Gastroesophageal sphincter (tissue), 4 donors: ENCODE measurements around the gene ARCN1. TPM values are rescaled to one million over a fixed set of nuclear protein-coding genes. Genes with fewer than 3 reads are reported as not detected.
"Not testable (repeated sequence)": the region's sequence is repeated elsewhere in the genome, so short reads cannot be mapped to it uniquely, and the experiment has no call there.

ENCODE experiments used
- ATAC-seq: fragments of 150-250 bp; one replicate; pipeline ENCODE4 v1.9.1; 2016; ENCODE audit warnings: mild to moderate bottlenecking, moderate library complexity
- H3K27ac ChIP-seq, 4 donors: fragments of 200-600 bp; sonication (generic) in 3 of 4; 1 replicate in 3 of 4; 2 replicates in 1 of 4; pipeline ENCODE4 v1.5.1; 2016 to 2019
- H3K27me3 ChIP-seq: fragments of 200-600 bp; sonication (generic); one replicate; pipeline ENCODE4 v1.5.1; 2019
- H3K36me3 ChIP-seq, 2 donors: fragments of 200-600 bp; sonication (generic); one replicate each; pipeline ENCODE4 v1.5.1; 2019; ENCODE audit warnings: control low read depth in 1 of 2
- H3K4me1 ChIP-seq, 3 donors: fragments of 200-600 bp; sonication (generic); 1 replicate in 2 of 3; 2 replicates in 1 of 3; pipeline ENCODE4 v1.5.1; 2016 to 2019; ENCODE audit warnings: control low read depth in 2 of 3
- H3K4me3 ChIP-seq, 2 donors: fragments of 200-600 bp; sonication (generic); one replicate each; pipeline ENCODE4 v1.5.1; 2019; ENCODE audit warnings: mild to moderate bottlenecking in 1 of 2, moderate library complexity in 1 of 2
- H3K9me3 ChIP-seq, 3 donors: fragments of 200-600 bp; sonication (generic); one replicate each; pipeline ENCODE4 v1.5.1; 2017 to 2019; ENCODE audit warnings: control low read depth in 2 of 3
- CTCF ChIP-seq, 4 experiments: fragments of 200-600 bp in 2 of 4; fragments of 450-650 bp in 2 of 4; sonication (generic) in 1 of 4; IDR thresholded peaks; one replicate each; pipeline ENCODE4 v1.5.1; 2017 to 2019; ENCODE audit warnings: antibody characterized with exemption in 4 of 4, mild to moderate bottlenecking in 2 of 4, moderate library complexity in 2 of 4
- EP300 ChIP-seq: sonication (generic); formaldehyde crosslinking; IDR thresholded peaks from one replicate; pipeline ENCODE4 v1.6.1; 2017; ENCODE audit warnings: antibody characterized with exemption, mild to moderate bottlenecking
- POLR2A ChIP-seq, 2 donors: fragments of 450-650 bp; IDR thresholded peaks; one replicate each; pipeline ENCODE4 v1.6.1; 2017; ENCODE audit warnings: antibody characterized with exemption in 2 of 2, mild to moderate bottlenecking in 2 of 2, moderate library complexity in 1 of 2
- POLR2AphosphoS5 ChIP-seq: sonication (generic); formaldehyde crosslinking; IDR thresholded peaks from one replicate; pipeline ENCODE4 v1.6.1; 2017; ENCODE audit warnings: antibody characterized with exemption
- WGBS, 2 donors: methylation state at CpG; one replicate each; pipeline ENCODE4 v1.1.5; 2018; ENCODE audit warnings: low coverage in 1 of 2; 5-methylcytosine and 5-hydroxymethylcytosine counted together
- total RNA-seq, 4 donors: library from RNA; depleted of rRNA; stranded (reverse); fragments of >200 nt; gene quantifications; one replicate each; pipeline ENCODE4 v1.1.0, GENCODE V29; 2016

ARCN1 gene
- total RNA-seq, 4 donors from 2014 or later = 84.9 to 141 (median 128) TPM

- Histone ChIP-seq H3K27me3 (no peaks in the 10 kb centered on the region), H3K4me1 (peaks cover 0 to 60% (median 26%) of the 10 kb centered on the region in 3 donors), H3K27ac (peak overlapping the region; percentile 97 to 99 (median 98)), H3K9me3 (no peaks in the 10 kb centered on the region), H3K36me3 (no peaks in the 10 kb centered on the region), H3K4me3 (peak overlapping the region; percentile 85 to 98)
- ATAC-seq = no peak
- 3 to 5% methylated on average over 8 to 9 of the region's 10 CpGs for WGBS, 2 donors
- TF ChIP-seq CTCF (IDR thresholded peaks at IDR 0.05) (no peak), EP300 (no peak), POLR2AphosphoS5 (no peak), POLR2A (IDR thresholded peaks at IDR 0.05) (no peak)
These were observed 857 bp downstream of the ARCN1 start for GRCh38 chr11:118572981-118573550.

DNA sequence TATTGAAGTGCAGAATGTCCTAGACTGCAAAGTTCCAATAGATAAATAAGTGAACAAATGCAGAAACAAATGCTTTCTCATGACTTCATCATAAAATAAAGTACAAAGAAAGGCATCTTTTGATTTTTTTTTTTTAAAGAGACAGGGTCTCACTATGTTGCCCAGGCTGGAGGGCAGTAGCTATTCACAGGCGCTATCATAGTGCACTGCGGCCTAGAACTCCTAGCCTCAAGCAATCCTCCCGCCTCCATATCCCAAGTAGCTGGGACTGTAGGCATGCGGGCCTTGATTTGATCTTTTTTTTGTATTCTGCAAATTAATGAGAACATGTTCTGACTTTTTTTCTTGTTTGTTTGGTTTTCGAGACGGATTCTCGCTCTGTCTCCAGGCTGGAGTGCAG, 2.4 kb downstream of the ARCN1 start:
- no peaks in the 10 kb centered on the region for H3K27me3 ChIP-seq
- TF ChIP-seq EP300 = no peak
- no peak for TF ChIP-seq POLR2AphosphoS5
- no peak for TF ChIP-seq CTCF (IDR thresholded peaks at IDR 0.05)
- no peak for TF ChIP-seq POLR2A (IDR thresholded peaks at IDR 0.05)
- H3K9me3 ChIP-seq = no peaks in the 10 kb centered on the region
- no peak for ATAC-seq
- WGBS, 2 donors = 71 to 81% methylated on average over 4 to 7 of the region's 7 CpGs
- no peak overlapping the region for H3K27ac ChIP-seq
- H3K4me1 ChIP-seq = peaks cover 0 to 75% (median 26%) of the 10 kb centered on the region in 3 donors
- peak overlapping the region in 1 of 2 donors; percentile 11 for H3K4me3 ChIP-seq
- no peaks in the 10 kb centered on the region for H3K36me3 ChIP-seq

- not testable (repeated sequence) for H3K4me3 ChIP-seq, H3K27me3 ChIP-seq, H3K27ac ChIP-seq, ATAC-seq, H3K9me3 ChIP-seq
- peaks cover 0 to 87% (median 20%) of the 10 kb centered on the region in 3 donors for H3K4me1 ChIP-seq
- H3K36me3 ChIP-seq = peaks cover 0 to 20% of the 10 kb centered on the region in 2 donors
These were observed 5.8 kb downstream of the ARCN1 start for GRCh38 chr11:118577995-118578394.

DNA sequence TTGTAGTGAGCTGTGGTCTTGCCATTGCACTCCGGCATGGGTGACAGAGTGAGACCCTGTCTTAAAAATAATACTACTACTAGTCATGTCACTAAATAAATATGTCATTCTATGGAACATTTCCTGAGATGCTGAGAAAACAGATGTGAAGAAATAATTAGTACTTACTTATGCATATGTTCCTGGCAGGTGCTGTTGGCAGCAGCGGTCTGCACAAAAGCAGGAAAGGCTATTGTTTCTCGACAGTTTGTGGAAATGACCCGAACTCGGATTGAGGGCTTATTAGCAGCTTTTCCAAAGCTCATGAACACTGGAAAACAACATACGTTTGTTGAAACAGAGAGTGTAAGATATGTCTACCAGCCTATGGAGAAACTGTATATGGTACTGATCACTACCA, 8.8 kb downstream of the ARCN1 start:
- ATAC-seq = no peak
- peaks cover 4 to 50% of the 10 kb centered on the region in 2 donors for H3K36me3 ChIP-seq
- TF ChIP-seq CTCF (IDR thresholded peaks at IDR 0.05) (no peak), EP300 (no peak), POLR2AphosphoS5 (no peak), POLR2A (IDR thresholded peaks at IDR 0.05) (no peak)

GRCh38 chr11:118587952-118588351, 15.7 kb downstream of the ARCN1 start:
- 86 to 88% methylated on average over 1 of the region's 1 CpG for WGBS, 2 donors
- Histone ChIP-seq H3K27ac (no peak overlapping the region), H3K4me1 (peaks cover 0 to 19% (median 0%) of the 10 kb centered on the region in 3 donors), H3K36me3 (peaks cover 6 to 100% of the 10 kb centered on the region in 2 donors), H3K9me3 (no peaks in the 10 kb centered on the region), H3K27me3 (no peaks in the 10 kb centered on the region), H3K4me3 (no peak overlapping the region)
- TF ChIP-seq POLR2AphosphoS5 (no peak), EP300 (no peak), POLR2A (IDR thresholded peaks at IDR 0.05) (no peak), CTCF (IDR thresholded peaks at IDR 0.05) (no peak)
- no peak for ATAC-seq

More for the DNA sequence above, 8.8 kb downstream of the ARCN1 start:
- Histone ChIP-seq H3K4me3 (no peak overlapping the region), H3K27me3 (no peaks in the 10 kb centered on the region), H3K27ac (no peak overlapping the region), H3K4me1 (peaks cover 0 to 56% (median 4%) of the 10 kb centered on the region in 3 donors), H3K9me3 (no peaks in the 10 kb centered on the region)
- WGBS, 2 donors = 61 to 70% methylated on average over 2 to 5 of the region's 6 CpGs
